GM21576 (cell line): Measurements from ENCODE around the gene ZNF587B.
"Not testable (repeated sequence)": the region's sequence is repeated elsewhere in the genome, so short reads cannot be mapped to it uniquely, and the experiment has no call there.

ENCODE experiments used
- ATAC-seq: cut with Tn5 transposase; IDR thresholded peaks from one replicate; pipeline ENCODE4 v1.9.1; 2021; ENCODE audit warnings: mild to moderate bottlenecking, moderate library complexity; ENCODE audit not compliant: unreplicated experiment

Gene ZNF587B

GRCh38 chr19:57818378-57818777 lies 11.7 kb upstream of the ZNF587B start:
- no peak for ATAC-seq

- peak; percentile 86 for ATAC-seq
Measured at GRCh38 chr19:57819475-57820148, 10.5 kb upstream of the ZNF587B start.

GRCh38 chr19:57820599-57820998 lies 9.5 kb upstream of the ZNF587B start:
- ATAC-seq: no peak

- ATAC-seq: not testable (repeated sequence)
Measured at GRCh38 chr19:57821095-57821494, 9.0 kb upstream of the ZNF587B start.

- not testable (repeated sequence) for ATAC-seq
Measured at GRCh38 chr19:57821501-57821900, 8.6 kb upstream of the ZNF587B start.

GRCh38 chr19:57823155-57823554 lies 6.9 kb upstream of the ZNF587B start:
- ATAC-seq: not testable (repeated sequence)

GRCh38 chr19:57823608-57824007 lies 6.5 kb upstream of the ZNF587B start:
- ATAC-seq: not testable (repeated sequence)

GRCh38 chr19:57825511-57825910 lies 4.6 kb upstream of the ZNF587B start:
- no peak for ATAC-seq

- no peak for ATAC-seq
Measured at GRCh38 chr19:57829316-57829715, 783 bp upstream of the ZNF587B start.

- ATAC-seq: not testable (repeated sequence)
Measured at GRCh38 chr19:57836991-57837390, 6.9 kb downstream of the ZNF587B start.

- ATAC-seq: not testable (repeated sequence)
Measured at GRCh38 chr19:57838622-57839191, 8.6 kb downstream of the ZNF587B start.

GRCh38 chr19:57841122-57841763 lies 11.1 kb downstream of the ZNF587B start:
- no peak for ATAC-seq

- ATAC-seq: not testable (repeated sequence)
Measured at GRCh38 chr19:57847164-57847563, 17.1 kb downstream of the ZNF587B start.

- peak; percentile 24 for ATAC-seq
Measured at GRCh38 chr19:57849162-57849665, 19.1 kb downstream of the ZNF587B start.

- peak; percentile 94 for ATAC-seq
Measured at GRCh38 chr19:57849666-57850473, 19.8 kb downstream of the ZNF587B start, which contains the start of gene ZNF587. TSS of gene ZNF587 (plus strand) at chr19:57849859. CDS start at chr19:57850039, 180 bp downstream.

GRCh38 chr19:57850553-57851017 lies 20.5 kb downstream of the ZNF587B start:
- ATAC-seq: no peak

GRCh38 chr19:57851812-57852603 lies 21.9 kb downstream of the ZNF587B start:
- ATAC-seq: not testable (repeated sequence)

- not testable (repeated sequence) for ATAC-seq
Measured at GRCh38 chr19:57854117-57854516, 24.0 kb downstream of the ZNF587B start.

- not testable (repeated sequence) for ATAC-seq
Measured at GRCh38 chr19:57862351-57862750, 32.3 kb downstream of the ZNF587B start.
